HepG2 (cell line): Measurements from ENCODE around the gene PHB1. TPM values are rescaled to one million over a fixed set of nuclear protein-coding genes. Genes with fewer than 3 reads are reported as not detected.

ENCODE experiments used
- DPF2 ChIP-seq: sonication (generic); formaldehyde crosslinking; IDR thresholded peaks from 2 replicates; pipeline ENCODE4 v1.4.0; 2020; ENCODE audit warnings: mild to moderate bottlenecking, low read depth, missing genetic modification reagents, borderline replicate concordance
- ESRRA ChIP-seq: sonication (generic); formaldehyde crosslinking; IDR thresholded peaks from 2 replicates; pipeline ENCODE4 v1.5.1; 2020; ENCODE audit warnings: mild to moderate bottlenecking, low read depth, missing genetic modification reagents
- ETV6 ChIP-seq: sonication (generic); formaldehyde crosslinking; conservative IDR thresholded peaks from 2 replicates; pipeline ENCODE4 v1.4.0; 2020; ENCODE audit warnings: missing genetic modification reagents
- FOXC1 ChIP-seq: sonication (generic); formaldehyde crosslinking; IDR thresholded peaks from 2 replicates; pipeline ENCODE4 v1.8.0; 2022; ENCODE audit warnings: mild to moderate bottlenecking, missing genetic modification reagents, borderline replicate concordance
- IKZF1 ChIP-seq: fragments of 450-650 bp; IDR thresholded peaks from 2 replicates; pipeline ENCODE4 v1.7.1; 2016
- KAT8 ChIP-seq: IDR thresholded peaks from 2 replicates; pipeline ENCODE4 v1.6.1; 2016; ENCODE audit warnings: missing genetic modification reagents, missing compliant biosample characterization
- MAFG ChIP-seq: sonication (generic); formaldehyde crosslinking; IDR thresholded peaks from 2 replicates; pipeline ENCODE4 v1.5.1; 2020; ENCODE audit warnings: mild to moderate bottlenecking, missing genetic modification reagents
- MBD4 ChIP-seq: IDR thresholded peaks from 2 replicates; pipeline ENCODE4 v1.6.1; 2012; ENCODE audit warnings: low read length, inconsistent platforms, borderline replicate concordance
- MXI1 ChIP-seq: IDR thresholded peaks from 3 replicates; pipeline ENCODE4 v1.6.1; 2012; ENCODE audit warnings: low read depth, low read length, inconsistent platforms, borderline replicate concordance
- PHF21A ChIP-seq: sonication (generic); formaldehyde crosslinking; IDR thresholded peaks from 2 replicates; pipeline ENCODE4 v1.5.0; 2020; ENCODE audit warnings: mild to moderate bottlenecking, missing genetic modification reagents
- POGZ ChIP-seq: sonication (generic); formaldehyde crosslinking; IDR thresholded peaks from 2 replicates; pipeline ENCODE4 v1.4.0; 2020; ENCODE audit warnings: mild to moderate bottlenecking, missing genetic modification reagents
- POLR2G ChIP-seq: fragments of 200-400 bp; formaldehyde crosslinking; IDR thresholded peaks from 2 replicates; pipeline ENCODE4 v1.6.1; 2018; ENCODE audit warnings: mild to moderate bottlenecking, low read depth, low read length, moderate library complexity
- REXO4 ChIP-seq: sonication (generic); formaldehyde crosslinking; IDR thresholded peaks from 2 replicates; pipeline ENCODE4 v1.8.0; 2022; ENCODE audit warnings: missing genetic modification reagents, mild to moderate bottlenecking, borderline replicate concordance
- RXRA ChIP-seq: sonication (generic); formaldehyde crosslinking; IDR thresholded peaks from 2 replicates; pipeline ENCODE4 v1.5.1; 2020; ENCODE audit warnings: missing genetic modification reagents
- SAFB2 ChIP-seq: sonication (generic); formaldehyde crosslinking; IDR thresholded peaks from 2 replicates; pipeline ENCODE4 v1.5.1; 2020; ENCODE audit warnings: missing genetic modification reagents, low read depth, mild to moderate bottlenecking, borderline replicate concordance
- SATB2 ChIP-seq: sonication (generic); formaldehyde crosslinking; IDR thresholded peaks from 2 replicates; pipeline ENCODE4 v1.5.0; 2020; ENCODE audit warnings: missing genetic modification reagents
- SOX5 ChIP-seq: IDR thresholded peaks from 2 replicates; pipeline ENCODE4 v1.6.1; 2016; ENCODE audit warnings: borderline replicate concordance
- SP140L ChIP-seq: sonication (generic); formaldehyde crosslinking; IDR thresholded peaks from 2 replicates; pipeline ENCODE4 v1.4.0; 2020; ENCODE audit warnings: missing genetic modification reagents, borderline replicate concordance
- SRSF9 ChIP-seq: fragments of 200-400 bp; formaldehyde crosslinking; IDR thresholded peaks from 2 replicates; pipeline ENCODE4 v1.6.1; 2018; ENCODE audit warnings: borderline replicate concordance, mild to moderate bottlenecking, low read depth, low read length; ENCODE audit not compliant: insufficient read depth, poor library complexity, severe bottlenecking
- ZFP1 ChIP-seq: IDR thresholded peaks from 2 replicates; pipeline ENCODE4 v1.6.1; 2016
- ZNF282 ChIP-seq: fragments of 450-650 bp; IDR thresholded peaks from 2 replicates; pipeline ENCODE4 v1.6.1; 2018; ENCODE audit not compliant: partially characterized antibody
- ZNF33B ChIP-seq: sonication (generic); formaldehyde crosslinking; IDR thresholded peaks from 2 replicates; pipeline ENCODE4 v1.5.1; 2020; ENCODE audit warnings: mild to moderate bottlenecking, missing genetic modification reagents
- ZNF44 ChIP-seq: sonication (generic); formaldehyde crosslinking; IDR thresholded peaks from 2 replicates; pipeline ENCODE4 v1.5.1; 2020; ENCODE audit warnings: mild to moderate bottlenecking, missing genetic modification reagents
- polyA plus RNA-seq, 8 experiments: library from polyadenylated mRNA; depleted of rRNA in 3 of 8; stranded (reverse) in 7 of 8; unstranded in 1 of 8; fragments of >200 nt; fragmentation: Illumina TruSeq in 4 of 8; extraction: Trizol in 4 of 8; gene quantifications; 2 replicates each; pipeline versions ENCODE4 v1.2.1 to v1.2.3, GENCODE V29; 2011 to 2016; ENCODE audit warnings: low read depth in 4 of 8, missing spikeins in 1 of 8, mixed read lengths in 1 of 8; ENCODE audit not compliant: insufficient read depth in 1 of 8
- total RNA-seq, 5 experiments: library from RNA; depleted of rRNA; stranded (reverse); fragments of >200 nt; fragmentation: Illumina TruSeq; extraction: Trizol; gene quantifications; 2 replicates each; pipeline ENCODE4 v1.2.3, GENCODE V29; 2016; ENCODE audit warnings: low read depth in 1 of 5
- TF ChIP-seq, protein P1 (sequence below): sonication (generic); formaldehyde crosslinking; IDR thresholded peaks from 2 replicates; pipeline ENCODE4 v1.4.0; 2020; ENCODE audit warnings: missing genetic modification reagents
- TF ChIP-seq, protein P2 (sequence below): sonication (generic); formaldehyde crosslinking; IDR thresholded peaks from 2 replicates; pipeline ENCODE4 v1.5.0; 2020; ENCODE audit warnings: missing genetic modification reagents
- TF ChIP-seq, protein P3 (sequence below): sonication (generic); formaldehyde crosslinking; IDR thresholded peaks from 2 replicates; pipeline ENCODE4 v1.4.0; 2020; ENCODE audit warnings: missing genetic modification reagents, mild to moderate bottlenecking, borderline replicate concordance

The PHB1 gene
- total and polyA plus RNA-seq, 2 of the 13 experiments (the other 11 are each of a cell fraction or from before 2014, with no cell fraction given) = 515 to 688 TPM

DNA sequence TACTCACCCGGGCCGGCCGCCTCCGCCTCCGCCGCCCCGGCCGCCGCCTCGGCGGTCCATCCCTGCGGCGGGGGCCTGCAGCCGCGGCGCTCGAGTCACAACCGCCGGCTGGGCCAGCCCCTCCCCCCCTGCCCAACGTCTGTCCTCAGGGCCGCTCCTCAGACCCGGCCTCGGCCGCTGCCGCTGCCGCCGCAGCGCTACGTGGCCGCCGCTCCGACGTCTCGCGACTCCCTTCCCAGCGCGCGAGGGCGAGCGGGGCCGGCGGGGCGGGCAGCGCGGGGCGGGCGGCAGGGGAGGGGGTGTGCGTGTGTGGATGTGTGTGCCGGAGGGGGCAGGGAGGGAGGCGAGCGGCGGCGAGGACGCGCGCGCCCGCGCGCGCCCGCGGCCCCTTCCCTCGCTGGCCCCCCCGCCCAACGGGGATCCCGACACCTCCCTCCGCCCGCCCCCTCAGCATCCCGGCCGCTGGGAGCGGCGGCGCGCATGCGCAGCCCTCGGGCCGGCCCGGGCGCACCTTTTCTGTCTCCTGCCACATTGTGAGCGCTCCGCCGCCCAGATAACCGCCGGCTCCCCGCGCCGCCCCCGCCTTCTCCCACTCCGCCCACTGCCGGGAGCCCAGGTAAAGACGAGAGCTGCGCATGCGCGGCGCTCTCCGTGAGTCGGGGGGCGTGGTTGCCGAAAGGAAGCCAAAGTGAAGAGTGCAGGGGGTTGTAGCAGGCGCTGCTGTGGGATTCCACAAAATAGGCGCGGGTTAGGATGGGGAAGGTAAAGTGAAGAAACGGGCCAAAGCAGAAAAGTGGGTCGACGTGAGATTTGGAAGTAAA, 52.6 kb downstream of the PHB1 start, which contains the start of gene ZNF652 (continued):
- TF ChIP-seq DPF2 (CRISPR knock-in tag) (no peak), MXI1 (peak; percentile 74; the same call in 2 of the 3 replicates), ZNF282 (no peak), RXRA (CRISPR knock-in tag) (peak; percentile 47; the same call in 1 of the 2 replicates), KAT8 (CRISPR knock-in tag) (no peak), SAFB2 (CRISPR knock-in tag) (peak; percentile 62; the same call in 1 of the 2 replicates), FOXC1 (CRISPR knock-in tag) (peak; percentile 31; the same call in 1 of the 2 replicates), ZNF33B (CRISPR knock-in tag) (no peak; the same call in 1 of the 2 replicates), MAFG (CRISPR knock-in tag) (no peak), SOX5 (CRISPR knock-in tag) (peak; percentile 53), SRSF9 (no peak), PHF21A (CRISPR knock-in tag) (peak; percentile 71; the same call in 1 of the 2 replicates), ZNF44 (CRISPR knock-in tag) (peak; percentile 82; the same call in 1 of the 2 replicates), SP140L (0 out of 2 replicates have a peak, but pooled peaks have one; percentile 85), ETV6 (CRISPR knock-in tag) (no peak), POGZ (CRISPR knock-in tag) (peak; percentile 34; the same call in 1 of the 2 replicates), ESRRA (CRISPR knock-in tag) (0 out of 2 replicates have a peak, but pooled peaks have one; percentile 57), REXO4 (CRISPR knock-in tag) (no peak), IKZF1 (no peak), ZFP1 (no peak), POLR2G (peak; percentile 68), SATB2 (CRISPR knock-in tag) (no peak), MBD4 (no peak)
- TF ChIP-seq, protein P1, sequence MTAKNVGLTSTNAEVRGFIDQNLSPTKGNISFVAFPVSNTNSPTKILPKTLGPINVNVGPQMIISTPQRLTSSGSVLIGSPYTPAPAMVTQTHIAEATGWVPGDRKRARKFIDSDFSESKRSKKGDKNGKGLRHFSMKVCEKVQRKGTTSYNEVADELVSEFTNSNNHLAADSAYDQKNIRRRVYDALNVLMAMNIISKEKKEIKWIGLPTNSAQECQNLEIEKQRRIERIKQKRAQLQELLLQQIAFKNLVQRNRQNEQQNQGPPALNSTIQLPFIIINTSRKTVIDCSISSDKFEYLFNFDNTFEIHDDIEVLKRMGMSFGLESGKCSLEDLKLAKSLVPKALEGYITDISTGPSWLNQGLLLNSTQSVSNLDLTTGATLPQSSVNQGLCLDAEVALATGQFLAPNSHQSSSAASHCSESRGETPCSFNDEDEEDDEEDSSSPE (CRISPR knock-in tag) = peak; percentile 43
- TF ChIP-seq, protein P2, sequence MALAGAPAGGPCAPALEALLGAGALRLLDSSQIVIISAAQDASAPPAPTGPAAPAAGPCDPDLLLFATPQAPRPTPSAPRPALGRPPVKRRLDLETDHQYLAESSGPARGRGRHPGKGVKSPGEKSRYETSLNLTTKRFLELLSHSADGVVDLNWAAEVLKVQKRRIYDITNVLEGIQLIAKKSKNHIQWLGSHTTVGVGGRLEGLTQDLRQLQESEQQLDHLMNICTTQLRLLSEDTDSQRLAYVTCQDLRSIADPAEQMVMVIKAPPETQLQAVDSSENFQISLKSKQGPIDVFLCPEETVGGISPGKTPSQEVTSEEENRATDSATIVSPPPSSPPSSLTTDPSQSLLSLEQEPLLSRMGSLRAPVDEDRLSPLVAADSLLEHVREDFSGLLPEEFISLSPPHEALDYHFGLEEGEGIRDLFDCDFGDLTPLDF (CRISPR knock-in tag) = no peak
- TF ChIP-seq, protein P3, sequence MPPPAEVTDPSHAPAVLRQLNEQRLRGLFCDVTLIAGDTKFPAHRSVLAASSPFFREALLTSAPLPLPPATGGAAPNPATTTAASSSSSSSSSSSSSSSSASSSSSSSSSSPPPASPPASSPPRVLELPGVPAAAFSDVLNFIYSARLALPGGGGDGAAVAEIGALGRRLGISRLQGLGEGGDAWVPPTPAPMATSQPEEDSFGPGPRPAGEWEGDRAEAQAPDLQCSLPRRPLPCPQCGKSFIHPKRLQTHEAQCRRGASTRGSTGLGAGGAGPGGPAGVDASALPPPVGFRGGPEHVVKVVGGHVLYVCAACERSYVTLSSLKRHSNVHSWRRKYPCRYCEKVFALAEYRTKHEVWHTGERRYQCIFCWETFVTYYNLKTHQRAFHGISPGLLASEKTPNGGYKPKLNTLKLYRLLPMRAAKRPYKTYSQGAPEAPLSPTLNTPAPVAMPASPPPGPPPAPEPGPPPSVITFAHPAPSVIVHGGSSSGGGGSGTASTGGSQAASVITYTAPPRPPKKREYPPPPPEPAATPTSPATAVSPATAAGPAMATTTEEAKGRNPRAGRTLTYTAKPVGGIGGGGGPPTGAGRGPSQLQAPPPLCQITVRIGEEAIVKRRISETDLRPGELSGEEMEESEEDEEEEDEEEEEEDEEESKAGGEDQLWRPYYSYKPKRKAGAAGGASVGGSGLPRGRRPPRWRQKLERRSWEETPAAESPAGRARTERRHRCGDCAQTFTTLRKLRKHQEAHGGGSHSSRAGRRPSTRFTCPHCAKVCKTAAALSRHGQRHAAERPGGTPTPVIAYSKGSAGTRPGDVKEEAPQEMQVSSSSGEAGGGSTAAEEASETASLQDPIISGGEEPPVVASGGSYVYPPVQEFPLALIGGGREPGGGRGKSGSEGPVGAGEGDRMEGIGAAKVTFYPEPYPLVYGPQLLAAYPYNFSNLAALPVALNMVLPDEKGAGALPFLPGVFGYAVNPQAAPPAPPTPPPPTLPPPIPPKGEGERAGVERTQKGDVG (CRISPR knock-in tag) = no peak
